A673 (cell line): Measurements from ENCODE around the gene MED27. TPM values are rescaled to one million over a fixed set of nuclear protein-coding genes. Genes with fewer than 3 reads are reported as not detected.

Experiments
- BruUV-seq: library from RNA; stranded (reverse); fragments of 400-500 nt; replicated peaks from 2 replicates; lab custom pipeline; 2021; lab: Mats Ljungman, UMichigan
- CTCF ChIA-PET: fragments of 300-600 bp; sonication (Branson Sonifier 250); formaldehyde crosslinking; loops from one replicate; lab custom pipeline; 2022; ENCODE audit warnings: antibody characterized with exemption; lab: Charles Lee
- POLR2A ChIA-PET: fragments of 300-600 bp; sonication (Branson Sonifier 250); formaldehyde crosslinking; loops from one replicate; lab custom pipeline; 2022; ENCODE audit warnings: antibody characterized with exemption; ENCODE audit not compliant: low non-redundant PET; lab: Charles Lee
- DNase-seq: peaks from one replicate; pipeline ENCODE4 v3.0.0-alpha.2; 2015; ENCODE audit warnings: low spot score
- H3K27ac ChIP-seq: fragments of 200-600 bp; sonication (generic); 2 replicates; pipeline ENCODE4 v1.5.1; 2016; ENCODE audit warnings: mixed run types, low read depth, mild to moderate bottlenecking, mixed read lengths, antibody characterized with exemption, low read length; ENCODE audit not compliant: poor library complexity, severe bottlenecking
- H3K27me3 ChIP-seq: fragments of 200-600 bp; sonication (generic); replicated peaks from 2 replicates; pipeline ENCODE4 v1.6.1; 2017; ENCODE audit warnings: mixed run types, low read depth, mild to moderate bottlenecking, mixed read lengths, antibody characterized with exemption, low read length; ENCODE audit not compliant: insufficient read depth, poor library complexity
- H3K36me3 ChIP-seq: fragments of 200-600 bp; sonication (generic); 2 replicates; pipeline ENCODE4 v1.6.1; 2016; ENCODE audit warnings: mixed run types, mild to moderate bottlenecking, mixed read lengths, antibody characterized with exemption, low read length; ENCODE audit not compliant: insufficient read depth, poor library complexity, severe bottlenecking
- H3K4me1 ChIP-seq: fragments of 200-600 bp; sonication (generic); 2 replicates; pipeline ENCODE4 v1.6.1; 2017; ENCODE audit warnings: mixed run types, mild to moderate bottlenecking, mixed read lengths, antibody characterized with exemption, low read length; ENCODE audit not compliant: insufficient read depth, poor library complexity, severe bottlenecking
- H3K4me3 ChIP-seq: fragments of 200-600 bp; sonication (generic); 2 replicates; pipeline ENCODE4 v1.5.1; 2016; ENCODE audit warnings: low read depth, mixed run types, mild to moderate bottlenecking, mixed read lengths, low read length; ENCODE audit not compliant: poor library complexity, severe bottlenecking
- H3K9me3 ChIP-seq: fragments of 200-600 bp; sonication (generic); 2 replicates; pipeline ENCODE4 v1.6.1; 2016; ENCODE audit warnings: mixed run types, low read depth, mild to moderate bottlenecking, mixed read lengths, antibody characterized with exemption, low read length; ENCODE audit not compliant: poor library complexity, severe bottlenecking
- EZH2 ChIP-seq: fragments of 200-600 bp; sonication (generic); IDR thresholded peaks from 2 replicates; pipeline ENCODE4 v1.6.1; 2017; ENCODE audit warnings: borderline replicate concordance, low read depth, mild to moderate bottlenecking, mixed read lengths, antibody characterized with exemption, low read length; ENCODE audit not compliant: poor library complexity, severe bottlenecking
- intact Hi-C: fragments of 100-400 bp; cut with micrococcal nuclease; formaldehyde crosslinking; loops from one replicate; pipeline ENCODE4 v1.10.0; 2022; ENCODE audit not compliant: unreplicated experiment
- total RNA-seq: library from RNA; stranded (reverse); gene quantifications from 2 replicates; pipeline ENCODE4 v1.2.3, GENCODE V29; 2021
- TF ChIP-seq, protein P1 (sequence below): fragments of 300-800, 200-600 bp; sonication (generic); conservative IDR thresholded peaks from 2 replicates; pipeline ENCODE4 v1.5.1; 2017; ENCODE audit warnings: low read depth, mild to moderate bottlenecking, antibody characterized with exemption, low read length, moderate library complexity, mixed read lengths

MED27 gene
- total RNA-seq, 1 experiment from 2014 or later, result 45.4 TPM

GRCh38 chr9:131934673-131935072 is 145.0 kb downstream of the MED27 start:
- Histone ChIP-seq H3K36me3 (no peaks in the 10 kb centered on the region), H3K27ac (no peak overlapping the region), H3K4me3 (no peak overlapping the region), H3K27me3 (no peaks in the 10 kb centered on the region), H3K9me3 (no peaks in the 10 kb centered on the region), H3K4me1 (no peaks in the 10 kb centered on the region)
- CTCF ChIA-PET, result no interaction called here
- BruUV-seq, result no TSS peak
- POLR2A ChIA-PET, result no interaction called here
- no peak for DNase-seq
- TF ChIP-seq, protein P1, sequence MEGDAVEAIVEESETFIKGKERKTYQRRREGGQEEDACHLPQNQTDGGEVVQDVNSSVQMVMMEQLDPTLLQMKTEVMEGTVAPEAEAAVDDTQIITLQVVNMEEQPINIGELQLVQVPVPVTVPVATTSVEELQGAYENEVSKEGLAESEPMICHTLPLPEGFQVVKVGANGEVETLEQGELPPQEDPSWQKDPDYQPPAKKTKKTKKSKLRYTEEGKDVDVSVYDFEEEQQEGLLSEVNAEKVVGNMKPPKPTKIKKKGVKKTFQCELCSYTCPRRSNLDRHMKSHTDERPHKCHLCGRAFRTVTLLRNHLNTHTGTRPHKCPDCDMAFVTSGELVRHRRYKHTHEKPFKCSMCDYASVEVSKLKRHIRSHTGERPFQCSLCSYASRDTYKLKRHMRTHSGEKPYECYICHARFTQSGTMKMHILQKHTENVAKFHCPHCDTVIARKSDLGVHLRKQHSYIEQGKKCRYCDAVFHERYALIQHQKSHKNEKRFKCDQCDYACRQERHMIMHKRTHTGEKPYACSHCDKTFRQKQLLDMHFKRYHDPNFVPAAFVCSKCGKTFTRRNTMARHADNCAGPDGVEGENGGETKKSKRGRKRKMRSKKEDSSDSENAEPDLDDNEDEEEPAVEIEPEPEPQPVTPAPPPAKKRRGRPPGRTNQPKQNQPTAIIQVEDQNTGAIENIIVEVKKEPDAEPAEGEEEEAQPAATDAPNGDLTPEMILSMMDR, result no peak
- no peak for TF ChIP-seq EZH2
- intact Hi-C loops, result no loop called here

GRCh38 chr9:131927091-131927490 is 152.6 kb downstream of the MED27 start:
- no peaks in the 10 kb centered on the region for H3K27me3 ChIP-seq
- no peaks in the 10 kb centered on the region for H3K36me3 ChIP-seq
- no peak overlapping the region for H3K27ac ChIP-seq
- CTCF ChIA-PET, result no interaction called here
- intact Hi-C loops, result no loop called here
- H3K9me3 ChIP-seq, result no peaks in the 10 kb centered on the region
- POLR2A ChIA-PET, result no interaction called here
- no peak for DNase-seq
- no peak overlapping the region for H3K4me3 ChIP-seq
- BruUV-seq, result no TSS peak
- TF ChIP-seq, protein P1, result no peak
- TF ChIP-seq EZH2, result no peak
- no peaks in the 10 kb centered on the region for H3K4me1 ChIP-seq

DNA sequence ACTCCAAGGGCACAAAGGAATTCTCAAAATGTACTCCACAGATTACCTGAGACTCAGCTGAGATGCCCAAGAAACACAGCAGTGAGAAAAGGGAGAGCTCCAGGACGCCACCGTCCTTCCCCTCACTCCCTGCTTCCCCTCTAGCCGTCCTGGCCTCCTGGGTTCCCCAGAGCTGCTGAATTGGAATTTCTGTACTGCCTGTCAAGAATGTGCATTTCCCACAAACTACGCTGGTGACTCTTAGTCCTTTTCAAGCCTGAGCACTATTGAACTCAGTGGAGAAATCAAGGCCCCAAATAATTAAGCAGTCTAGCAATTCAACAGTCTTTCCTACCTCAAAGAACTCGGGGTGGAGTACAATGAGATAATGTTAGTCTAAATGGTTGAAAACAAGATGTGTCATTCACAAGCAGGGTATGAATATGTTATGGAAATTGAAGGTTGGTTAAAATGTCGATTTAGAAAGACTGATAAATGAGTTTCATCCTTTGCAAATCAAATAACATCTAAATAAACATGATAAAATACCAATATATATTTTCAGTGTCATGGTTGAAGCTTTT is 153.2 kb downstream of the MED27 start:
- no peaks in the 10 kb centered on the region for H3K27me3 ChIP-seq
- H3K4me3 ChIP-seq, result no peak overlapping the region
- H3K9me3 ChIP-seq, result no peaks in the 10 kb centered on the region
- no peak for TF ChIP-seq EZH2
- TF ChIP-seq, protein P1, result no peak
- H3K36me3 ChIP-seq, result no peaks in the 10 kb centered on the region
- CTCF ChIA-PET, result interaction anchor here (0.5 kb wide), 1 partner anchor 42 kb away, joined by 7 read pairs; no protein-coding TSS in a partner anchor
- no peak overlapping the region for H3K27ac ChIP-seq
- no TSS peak for BruUV-seq
- no peaks in the 10 kb centered on the region for H3K4me1 ChIP-seq
- POLR2A ChIA-PET, result no interaction called here
- intact Hi-C loops, result no loop called here
- DNase-seq, result no peak
